HG03460 (cell line): ENCODE measurements around the gene SLC6A8.
"Not testable (repeated sequence)": the region's sequence is repeated elsewhere in the genome, so short reads cannot be mapped to it uniquely, and the experiment has no call there.

Source experiments
- ATAC-seq: cut with Tn5 transposase; IDR thresholded peaks from one replicate; pipeline ENCODE4 v1.9.1; 2021; ENCODE audit not compliant: unreplicated experiment

The SLC6A8 gene

GRCh38 chrX:153728951-153729631 lies 41.4 kb downstream of the SLC6A8 start:
- no peak for ATAC-seq

DNA sequence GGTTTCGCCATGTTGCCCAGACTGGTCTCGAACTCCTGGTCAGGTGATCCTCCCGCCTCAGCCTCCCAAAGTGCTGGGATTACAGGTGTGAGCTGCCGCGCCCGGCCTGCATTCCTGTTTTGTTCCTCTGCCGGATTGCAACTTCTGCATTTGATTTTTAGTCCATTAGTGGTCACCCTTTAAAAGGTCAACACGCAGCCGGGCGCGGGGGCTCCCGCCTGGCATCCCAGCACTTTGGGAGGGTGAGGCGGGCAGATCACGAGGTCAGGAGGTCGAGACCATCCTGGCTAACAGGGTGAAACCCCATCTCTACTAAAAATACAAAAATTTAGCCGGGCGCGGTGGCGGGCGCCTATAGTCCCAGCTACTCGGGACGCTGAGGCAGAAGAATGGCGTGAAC lies 42.4 kb downstream of the SLC6A8 start:
- ATAC-seq: not testable (repeated sequence)

- ATAC-seq: no peak
Measured at GRCh38 chrX:153731117-153731844, 43.6 kb downstream of the SLC6A8 start.

DNA sequence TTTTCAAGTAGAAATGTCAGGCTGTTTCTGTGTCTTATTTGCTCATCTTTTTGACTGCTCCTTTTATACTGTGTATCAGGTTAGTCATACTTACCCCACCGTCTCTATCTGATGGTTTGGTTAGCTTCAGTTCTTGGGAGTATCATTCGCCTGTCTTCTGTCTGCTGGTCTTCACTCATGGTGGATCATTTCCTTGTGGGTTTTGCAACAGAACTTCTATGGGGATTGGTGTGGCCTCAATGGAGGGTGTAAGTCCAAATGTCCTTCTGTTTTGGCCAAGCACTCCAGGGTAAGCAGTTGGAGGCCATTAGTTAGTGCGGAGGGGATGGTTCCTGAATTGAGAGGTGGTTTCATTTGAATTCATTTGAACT lies 44.1 kb downstream of the SLC6A8 start:
- no peak for ATAC-seq

- no peak for ATAC-seq
Measured at GRCh38 chrX:153732401-153732800, 44.7 kb downstream of the SLC6A8 start.

DNA sequence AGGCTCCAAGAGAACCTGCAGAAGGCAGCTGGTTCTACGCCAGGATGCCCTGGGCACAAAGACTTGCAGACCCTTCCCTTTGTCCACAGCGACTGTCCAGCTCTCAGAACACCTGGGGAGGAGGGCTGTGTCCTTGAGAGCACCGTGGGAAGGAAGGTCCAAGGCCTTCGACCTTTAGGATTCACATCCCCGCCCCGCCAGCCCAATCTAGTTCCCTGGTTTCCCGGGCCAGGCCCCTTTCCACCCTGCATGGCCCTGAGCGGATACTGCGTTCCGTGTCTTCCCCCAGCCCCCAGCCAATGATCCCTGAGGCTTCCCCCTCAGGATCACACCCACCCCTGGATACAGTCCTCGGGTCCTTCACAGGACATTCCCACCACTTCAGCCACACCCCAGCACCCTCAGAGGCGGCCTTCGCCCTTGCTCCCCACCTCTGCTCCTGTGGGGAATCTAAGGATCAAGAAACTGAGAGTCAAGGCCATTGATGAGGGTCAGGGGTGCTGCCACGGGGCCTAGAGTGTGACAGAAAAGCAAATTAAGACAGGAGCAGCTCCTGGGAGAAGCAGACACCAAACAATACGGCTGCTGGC lies 46.0 kb downstream of the SLC6A8 start:
- ATAC-seq: no peak

- ATAC-seq: no peak
Measured at GRCh38 chrX:153734871-153735270, 47.1 kb downstream of the SLC6A8 start.

DNA sequence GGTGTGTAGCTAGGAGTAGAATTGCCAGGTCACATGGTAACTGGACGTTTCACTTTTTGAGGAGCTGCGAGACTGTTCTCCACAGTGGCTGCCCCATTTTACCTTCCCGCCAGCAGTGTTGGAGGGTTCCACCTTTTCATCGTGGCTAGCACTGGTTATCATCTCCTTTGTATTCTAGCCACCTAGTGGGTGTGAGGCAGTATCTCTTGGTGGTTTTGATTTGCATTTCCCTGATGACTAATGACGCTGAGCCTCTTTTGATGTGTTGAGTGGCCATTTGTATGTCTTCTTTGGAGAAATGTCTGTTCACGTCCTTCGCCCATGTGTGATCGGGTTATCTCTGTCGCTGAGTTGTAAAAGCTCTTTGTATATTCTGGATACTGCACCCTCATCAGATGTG lies 47.5 kb downstream of the SLC6A8 start:
- no peak for ATAC-seq

DNA sequence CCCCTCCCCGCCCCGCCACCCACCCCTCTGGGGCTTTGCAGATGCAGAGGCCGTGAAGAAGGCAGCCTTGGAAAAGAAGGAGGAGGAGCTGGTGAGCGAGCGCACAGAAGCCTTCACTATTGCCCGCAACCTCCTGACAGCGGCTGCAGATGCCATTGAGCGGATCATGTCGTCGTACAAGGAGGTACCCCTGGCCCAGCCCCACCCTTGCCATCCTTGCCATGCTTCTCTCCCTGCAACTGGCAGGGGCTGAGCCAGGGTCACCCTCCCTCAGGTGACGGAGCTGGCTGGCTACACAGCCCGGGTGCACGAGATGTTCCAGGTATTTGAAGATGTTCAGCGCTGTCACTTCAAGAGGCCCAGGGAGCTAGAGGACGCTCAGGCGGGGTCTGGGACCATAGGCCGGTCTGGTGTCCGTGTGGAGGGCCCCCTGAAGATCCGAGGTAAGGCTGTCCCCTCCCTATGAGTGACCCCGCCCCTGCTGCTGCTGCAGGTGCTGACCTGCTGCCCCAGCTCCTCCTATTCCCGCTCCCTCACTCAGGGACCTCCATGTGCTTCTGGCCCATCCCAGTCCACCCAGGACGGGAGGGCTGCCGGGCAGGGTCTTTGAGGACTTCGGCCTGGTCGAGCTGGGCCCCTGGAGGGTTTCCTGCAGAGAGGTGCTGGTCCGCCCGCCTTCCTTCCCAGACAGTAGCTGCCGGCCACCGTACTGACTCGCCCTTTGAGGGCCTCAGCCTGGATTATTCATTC lies 48.5 kb downstream of the SLC6A8 start:
- no peak for ATAC-seq

DNA sequence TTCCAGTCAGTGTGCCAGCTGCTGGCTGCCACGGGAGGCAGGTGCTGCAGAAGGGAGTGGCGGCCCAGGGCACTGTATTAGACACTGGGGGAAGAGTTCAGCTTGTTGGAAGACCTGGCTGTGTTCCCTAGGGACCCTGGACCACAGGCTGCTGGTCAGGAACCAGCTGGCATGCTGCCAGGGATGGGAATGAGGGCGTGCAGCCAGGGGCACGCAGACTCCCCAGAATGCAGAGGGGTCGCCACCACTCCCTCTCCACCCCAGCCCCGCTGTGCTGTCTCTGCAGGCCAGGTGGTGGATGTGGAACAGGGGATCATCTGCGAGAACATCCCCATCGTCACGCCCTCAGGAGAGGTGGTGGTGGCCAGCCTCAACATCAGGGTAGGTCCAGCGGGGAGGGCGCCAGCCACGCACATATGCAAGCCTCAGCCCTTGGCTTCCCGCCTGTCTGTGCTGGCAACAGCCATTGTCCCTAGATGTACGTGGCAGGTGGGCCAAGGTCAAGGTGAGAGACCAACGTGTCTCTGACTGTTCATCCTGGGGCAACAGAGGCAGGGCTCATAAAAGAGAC lies 49.2 kb downstream of the SLC6A8 start:
- no peak for ATAC-seq

GRCh38 chrX:153738056-153738605 lies 50.4 kb downstream of the SLC6A8 start:
- ATAC-seq: no peak

GRCh38 chrX:153739754-153740486 lies 52.2 kb downstream of the SLC6A8 start:
- no peak for ATAC-seq

- ATAC-seq: no peak
Measured at GRCh38 chrX:153740631-153741222, 53.0 kb downstream of the SLC6A8 start.

DNA sequence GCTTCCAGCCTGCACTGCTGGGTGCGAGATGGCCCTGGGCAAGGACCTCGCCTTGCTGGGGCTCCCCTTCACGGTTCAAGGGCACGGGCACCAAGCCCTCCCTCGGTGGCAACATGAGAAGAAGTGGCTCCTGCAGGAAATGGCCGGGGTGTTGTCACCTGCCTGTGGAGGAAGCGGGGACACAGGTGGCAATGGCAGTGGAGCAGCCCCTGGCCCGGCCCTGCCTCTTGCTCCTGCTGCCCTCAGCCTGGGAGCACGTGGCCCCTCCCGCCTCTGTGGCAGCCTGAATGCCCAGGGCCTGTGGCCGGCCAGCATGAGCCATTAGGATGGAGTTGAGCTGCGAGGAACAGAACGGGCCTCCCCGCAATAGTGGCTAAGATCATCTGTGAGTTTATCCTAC lies 53.7 kb downstream of the SLC6A8 start:
- ATAC-seq: no peak

DNA sequence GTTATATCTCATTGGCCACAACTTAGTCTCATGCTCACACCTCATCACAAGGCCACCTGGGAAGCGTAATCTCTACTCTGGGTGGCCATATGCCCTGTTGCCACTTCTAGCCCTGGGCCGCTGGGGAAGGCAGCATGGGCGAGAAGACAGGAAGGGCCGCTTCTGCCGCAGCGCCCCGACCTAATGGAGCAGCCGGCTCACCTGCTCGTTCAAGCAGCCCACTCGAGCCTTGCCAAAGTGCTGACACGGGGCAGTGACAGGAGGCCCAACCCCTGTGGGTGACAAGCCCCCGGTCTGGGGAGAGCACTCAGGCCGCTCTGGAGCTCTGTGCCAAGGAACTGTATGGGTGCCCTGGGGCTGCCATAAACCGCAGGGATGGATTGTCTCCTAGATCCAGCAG lies 54.4 kb downstream of the SLC6A8 start:
- not testable (repeated sequence) for ATAC-seq

- ATAC-seq: not testable (repeated sequence)
Measured at GRCh38 chrX:153742796-153743467, 55.2 kb downstream of the SLC6A8 start.

DNA sequence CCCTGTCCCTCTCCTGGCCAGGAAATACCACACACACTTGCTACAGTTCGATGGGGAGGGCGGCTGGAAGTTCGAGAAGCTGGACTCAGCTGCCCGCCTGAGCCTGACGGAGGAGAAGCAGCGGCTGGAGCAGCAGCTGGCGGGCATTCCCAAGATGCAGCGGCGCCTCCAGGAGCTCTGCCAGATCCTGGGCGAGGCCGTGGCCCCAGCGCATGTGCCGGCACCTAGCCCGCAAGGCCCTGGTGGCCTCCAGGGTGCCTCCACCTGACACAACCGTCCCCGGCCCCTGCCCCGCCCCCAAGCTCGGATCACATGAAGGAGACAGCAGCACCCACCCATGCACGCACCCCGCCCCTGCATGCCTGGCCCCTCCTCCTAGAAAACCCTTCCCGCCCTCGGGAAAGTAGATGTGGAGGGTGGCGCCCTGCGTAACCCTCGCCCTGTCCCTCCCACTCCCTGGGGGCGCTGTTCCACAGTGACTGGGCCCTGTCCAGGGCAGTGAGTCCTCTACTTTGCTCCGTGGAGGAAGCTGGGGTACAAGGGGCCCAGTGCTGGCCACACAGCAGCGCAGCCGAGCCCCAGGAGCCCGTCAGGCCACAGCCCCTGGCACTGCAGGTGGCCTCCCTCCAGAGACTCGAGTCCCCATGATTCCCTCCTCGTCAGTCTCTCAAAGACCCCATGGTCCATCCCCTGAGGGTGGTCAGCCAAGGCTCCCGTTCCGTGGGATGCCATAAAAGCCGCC lies 55.9 kb downstream of the SLC6A8 start:
- not testable (repeated sequence) for ATAC-seq

- ATAC-seq: no peak
Measured at GRCh38 chrX:153744210-153745066, 56.7 kb downstream of the SLC6A8 start.
